Measurements from ENCODE around the gene LMAN2.

GRCh38 chr5:177317959-177318377, 33.5 kb downstream of the LMAN2 start:
- TF ChIP-seq POLR2A (IDR thresholded peaks at IDR 0.05), result no peak
- TF ChIP-seq, protein P1, sequence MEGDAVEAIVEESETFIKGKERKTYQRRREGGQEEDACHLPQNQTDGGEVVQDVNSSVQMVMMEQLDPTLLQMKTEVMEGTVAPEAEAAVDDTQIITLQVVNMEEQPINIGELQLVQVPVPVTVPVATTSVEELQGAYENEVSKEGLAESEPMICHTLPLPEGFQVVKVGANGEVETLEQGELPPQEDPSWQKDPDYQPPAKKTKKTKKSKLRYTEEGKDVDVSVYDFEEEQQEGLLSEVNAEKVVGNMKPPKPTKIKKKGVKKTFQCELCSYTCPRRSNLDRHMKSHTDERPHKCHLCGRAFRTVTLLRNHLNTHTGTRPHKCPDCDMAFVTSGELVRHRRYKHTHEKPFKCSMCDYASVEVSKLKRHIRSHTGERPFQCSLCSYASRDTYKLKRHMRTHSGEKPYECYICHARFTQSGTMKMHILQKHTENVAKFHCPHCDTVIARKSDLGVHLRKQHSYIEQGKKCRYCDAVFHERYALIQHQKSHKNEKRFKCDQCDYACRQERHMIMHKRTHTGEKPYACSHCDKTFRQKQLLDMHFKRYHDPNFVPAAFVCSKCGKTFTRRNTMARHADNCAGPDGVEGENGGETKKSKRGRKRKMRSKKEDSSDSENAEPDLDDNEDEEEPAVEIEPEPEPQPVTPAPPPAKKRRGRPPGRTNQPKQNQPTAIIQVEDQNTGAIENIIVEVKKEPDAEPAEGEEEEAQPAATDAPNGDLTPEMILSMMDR (IDR thresholded peaks at IDR 0.05), result peak in 5 of 7 experiments; percentile 69 to 91 (median 83)
